HuH-7.5 (cell line): ENCODE data around the gene BRF1.

ENCODE experiments used
- DNase-seq: peaks from one replicate; pipeline ENCODE4 v3.0.0; 2011; ENCODE audit warnings: low spot score

Gene BRF1

GRCh38 chr14:105209646-105210045 lies 91.2 kb downstream of the BRF1 start:
- no peak for DNase-seq

- DNase-seq: no peak
Measured at GRCh38 chr14:105209091-105209490, 91.7 kb downstream of the BRF1 start.

- no peak for DNase-seq
Measured at GRCh38 chr14:105208738-105209075, 92.1 kb downstream of the BRF1 start.

GRCh38 chr14:105207996-105208737 lies 92.6 kb downstream of the BRF1 start:
- no peak for DNase-seq

GRCh38 chr14:105207460-105207901 lies 93.3 kb downstream of the BRF1 start:
- peak; percentile 60 for DNase-seq

- no peak for DNase-seq
Measured at GRCh38 chr14:105206873-105207272, 93.9 kb downstream of the BRF1 start.

- no peak for DNase-seq
Measured at GRCh38 chr14:105205673-105206208, 95.1 kb downstream of the BRF1 start.

- DNase-seq: no peak
Measured at GRCh38 chr14:105204931-105205672, 95.7 kb downstream of the BRF1 start.

- no peak for DNase-seq
Measured at GRCh38 chr14:105204206-105204930, 96.4 kb downstream of the BRF1 start.

GRCh38 chr14:105203701-105204100 lies 97.1 kb downstream of the BRF1 start:
- no peak for DNase-seq

GRCh38 chr14:105203057-105203531 lies 97.7 kb downstream of the BRF1 start:
- DNase-seq: peak; percentile 94

- no peak for DNase-seq
Measured at GRCh38 chr14:105201925-105202513, 98.8 kb downstream of the BRF1 start.

- DNase-seq: no peak
Measured at GRCh38 chr14:105201156-105201924, 99.5 kb downstream of the BRF1 start.

- no peak for DNase-seq
Measured at GRCh38 chr14:105200641-105201040, 100.2 kb downstream of the BRF1 start.

GRCh38 chr14:105200074-105200473 lies 100.7 kb downstream of the BRF1 start:
- DNase-seq: no peak

- no peak for DNase-seq
Measured at GRCh38 chr14:105199093-105199492, 101.7 kb downstream of the BRF1 start.

GRCh38 chr14:105198588-105198987 lies 102.2 kb downstream of the BRF1 start:
- DNase-seq: no peak

- DNase-seq: no peak
Measured at GRCh38 chr14:105197211-105197641, 103.6 kb downstream of the BRF1 start.

GRCh38 chr14:105196265-105196960 lies 104.4 kb downstream of the BRF1 start:
- no peak for DNase-seq

GRCh38 chr14:105195522-105196264 lies 105.1 kb downstream of the BRF1 start:
- no peak for DNase-seq
